Smooth muscle cell (in vitro differentiated cells): ENCODE data around the gene ARSI. TPM values are rescaled to one million over a fixed set of nuclear protein-coding genes. Genes with fewer than 3 reads are reported as not detected.

Experiments
- DNase-seq: peaks from one replicate; lab custom pipeline; 2025; ENCODE audit not compliant: unreplicated experiment; lab: John Stamatoyannopoulos, UW
- H2AFZ ChIP-seq: fragments of 200-600 bp; sonication (generic); 2 replicates; pipeline ENCODE4 v1.6.0; 2016; ENCODE audit warnings: antibody characterized with exemption, low read depth, mild to moderate bottlenecking
- H3F3A ChIP-seq: fragments of 200-600 bp; sonication (generic); 2 replicates; pipeline ENCODE4 v1.6.0; 2017; ENCODE audit warnings: antibody characterized with exemption, low read depth
- H3K27ac ChIP-seq: fragments of 200-600 bp; sonication (generic); 2 replicates; pipeline ENCODE4 v1.5.1; 2016; ENCODE audit warnings: low read depth, mild to moderate bottlenecking
- H3K27me3 ChIP-seq: fragments of 200-600 bp; sonication (generic); 2 replicates; pipeline ENCODE4 v1.6.1; 2016; ENCODE audit warnings: low read depth, mild to moderate bottlenecking
- H3K36me3 ChIP-seq: fragments of 200-600 bp; sonication (generic); 2 replicates; pipeline ENCODE4 v1.5.1; 2016; ENCODE audit warnings: low read depth
- H3K4me1 ChIP-seq: fragments of 200-600 bp; sonication (generic); 2 replicates; pipeline ENCODE4 v1.5.1; 2016; ENCODE audit warnings: low read depth
- H3K4me2 ChIP-seq: fragments of 200-600 bp; sonication (generic); 2 replicates; pipeline ENCODE4 v1.6.0; 2016; ENCODE audit warnings: mild to moderate bottlenecking
- H3K4me3 ChIP-seq: fragments of 200-600 bp; sonication (generic); 2 replicates; pipeline ENCODE4 v1.5.1; 2016; ENCODE audit warnings: mild to moderate bottlenecking
- H3K79me2 ChIP-seq: fragments of 200-600 bp; sonication (generic); 2 replicates; pipeline ENCODE4 v1.6.0; 2016; ENCODE audit warnings: low read depth, mild to moderate bottlenecking
- H3K9ac ChIP-seq: fragments of 200-600 bp; sonication (generic); 2 replicates; pipeline ENCODE4 v1.6.0; 2016; ENCODE audit warnings: low read depth
- H3K9me3 ChIP-seq: fragments of 200-600 bp; sonication (generic); replicated peaks from 2 replicates; pipeline ENCODE4 v1.5.1; 2016; ENCODE audit warnings: low read depth
- H4K20me1 ChIP-seq: fragments of 200-600 bp; sonication (generic); 2 replicates; pipeline ENCODE4 v1.6.0; 2016; ENCODE audit warnings: low read depth
- CTCF ChIP-seq: fragments of 200-600 bp; sonication (generic); IDR thresholded peaks from 2 replicates; pipeline ENCODE4 v1.5.1; 2017; ENCODE audit warnings: borderline replicate concordance, mild to moderate bottlenecking, antibody characterized with exemption; ENCODE audit not compliant: insufficient read depth, poor library complexity, severe bottlenecking
- WGBS: methylation state at CpG from one replicate; pipeline ENCODE4 v1.1.7; 2016; ENCODE audit warnings: low lambda C conversion rate; 5-methylcytosine and 5-hydroxymethylcytosine counted together
- polyA plus RNA-seq: library from polyadenylated mRNA; unstranded; fragments of >200 nt; fragmentation: Nextera tagmentation; extraction: Ambion mirVana; gene quantifications from 2 replicates; pipeline ENCODE4 v1.2.1, GENCODE V29; 2016
- total RNA-seq: library from RNA; depleted of rRNA; stranded (reverse); fragments of >200 nt; gene quantifications from 2 replicates; pipeline ENCODE4 v1.2.3, GENCODE V29; 2014

The ARSI gene
- total and polyA plus RNA-seq, 2 experiments from 2014 or later, result 68.9 to 87.6 TPM

- no peaks in the 10 kb centered on the region for H3K79me2 ChIP-seq
- no peak overlapping the region for H3K27ac ChIP-seq
- H3K4me2 ChIP-seq, result no peak overlapping the region
- no peaks in the 10 kb centered on the region for H3K36me3 ChIP-seq
- no peak for TF ChIP-seq CTCF
- DNase-seq, result no peak
- no peak overlapping the region for H3K9ac ChIP-seq
- no peaks in the 10 kb centered on the region for H3K9me3 ChIP-seq
- no peaks in the 10 kb centered on the region for H4K20me1 ChIP-seq
- no peaks in the 10 kb centered on the region for H3F3A ChIP-seq
- WGBS, result 80% methylated on average over 5 of the region's 5 CpGs
- H3K4me1 ChIP-seq, result peaks cover 22% of the 10 kb centered on the region
- no peak overlapping the region for H3K4me3 ChIP-seq
- no peak overlapping the region for H2AFZ ChIP-seq
- H3K27me3 ChIP-seq, result no peaks in the 10 kb centered on the region
Observed at GRCh38 chr5:150246429-150246828, 56.3 kb downstream of the ARSI start.

Other genes with a start within 250 kb of the ARSI start
- 3.9 and 6.2 TPM in 2 replicates for gene CSF1R, start 216.4 kb downstream of the ARSI start, total RNA-seq
- 2.2 and 12.9 TPM in 2 replicates for gene CSF1R, start 216.4 kb downstream of the ARSI start, polyA plus RNA-seq
- 362 and 370 TPM in 2 replicates for gene PDGFRB, start 147.1 kb downstream of the ARSI start, total RNA-seq
- gene PDGFRB, start 147.1 kb downstream of the ARSI start, polyA plus RNA-seq, result 390 and 522 TPM in 2 replicates
- gene CDX1, start 136.1 kb downstream of the ARSI start, total RNA-seq, result 1.4 and 3.9 TPM in 2 replicates
- gene CDX1, start 136.1 kb downstream of the ARSI start, polyA plus RNA-seq, result 5.0 and 8.5 TPM in 2 replicates
- gene SLC6A7, start 112.8 kb downstream of the ARSI start, total RNA-seq, result not detected in 2 replicates
- 0.10 TPM in 1 of 2 replicates, not detected in the other for gene SLC6A7, start 112.8 kb downstream of the ARSI start, polyA plus RNA-seq
- 1.6 and 2.2 TPM in 2 replicates for gene CAMK2A, start 13.1 kb downstream of the ARSI start, total RNA-seq
- 0.83 and 1.1 TPM in 2 replicates for gene CAMK2A, start 13.1 kb downstream of the ARSI start, polyA plus RNA-seq
- 12.7 and 16.0 TPM in 2 replicates for gene TCOF1, start 54.8 kb upstream of the ARSI start, total RNA-seq
- gene TCOF1, start 54.8 kb upstream of the ARSI start, polyA plus RNA-seq, result 25.9 and 27.6 TPM in 2 replicates
- gene CD74, start 110.0 kb upstream of the ARSI start, total RNA-seq, result 0.90 and 2.7 TPM in 2 replicates
- gene CD74, start 110.0 kb upstream of the ARSI start, polyA plus RNA-seq, result 3.9 and 9.3 TPM in 2 replicates
- 2,252 and 2,349 TPM in 2 replicates for gene RPS14, start 146.8 kb upstream of the ARSI start, total RNA-seq
- gene RPS14, start 146.8 kb upstream of the ARSI start, polyA plus RNA-seq, result 1,004 and 1,045 TPM in 2 replicates
- 53.0 and 64.6 TPM in 2 replicates for gene NDST1, start 205.2 kb upstream of the ARSI start, total RNA-seq
- 32.4 and 42.1 TPM in 2 replicates for gene NDST1, start 205.2 kb upstream of the ARSI start, polyA plus RNA-seq